GM19395 (cell line): ENCODE results near the gene JPH2.

Experiments
- ATAC-seq: cut with Tn5 transposase; IDR thresholded peaks from one replicate; pipeline ENCODE4 v1.9.1; 2021; ENCODE audit warnings: mild to moderate bottlenecking, moderate library complexity; ENCODE audit not compliant: unreplicated experiment

Gene JPH2

DNA sequence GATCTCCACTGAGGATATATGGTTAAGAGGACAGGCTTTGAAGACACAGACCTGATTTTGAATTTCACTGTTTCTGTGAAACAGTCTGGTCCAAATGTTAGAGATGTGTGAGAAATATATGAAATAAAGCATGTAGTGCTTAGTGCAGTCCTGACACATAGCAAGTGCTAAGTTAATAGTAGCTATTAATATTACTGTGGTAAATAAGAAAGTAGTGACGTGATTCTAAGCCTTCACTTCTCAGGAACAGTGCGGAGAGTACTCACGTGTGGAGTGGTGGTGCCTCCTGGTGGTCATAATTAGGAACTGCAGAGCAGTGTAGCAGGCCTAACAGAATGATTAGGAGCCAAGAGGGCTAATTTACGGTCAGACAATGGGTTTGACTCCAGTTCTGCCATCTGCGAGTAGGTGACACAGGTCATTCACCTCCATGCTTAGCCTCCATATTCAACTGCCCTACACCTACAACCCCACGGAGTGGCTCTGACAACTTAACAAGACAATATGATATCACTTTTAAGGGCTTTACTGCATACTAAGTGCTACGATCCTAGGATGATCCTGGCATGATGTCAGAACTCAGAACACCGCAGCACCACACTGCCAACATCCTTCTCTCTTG, 106.2 kb downstream of the JPH2 start:
- ATAC-seq = peak; percentile 81

- ATAC-seq = no peak
Observed at GRCh38 chr20:44080064-44080463, 106.9 kb downstream of the JPH2 start.

GRCh38 chr20:44079291-44079690, 107.7 kb downstream of the JPH2 start:
- ATAC-seq = no peak

DNA sequence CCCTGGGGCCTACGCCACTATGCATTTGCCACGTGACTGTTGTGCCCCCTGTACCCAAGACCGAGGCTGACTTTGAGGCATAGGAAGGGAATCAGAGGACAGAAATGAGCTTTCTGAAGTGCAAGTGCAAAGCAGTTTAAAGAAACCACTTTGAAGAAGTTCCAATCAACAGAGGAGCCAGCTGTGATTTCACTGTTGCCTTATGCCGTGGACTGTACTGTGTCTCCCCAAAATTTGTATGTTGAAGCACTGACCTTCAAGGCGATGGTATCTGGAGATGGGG, 111.1 kb downstream of the JPH2 start:
- no peak for ATAC-seq

DNA sequence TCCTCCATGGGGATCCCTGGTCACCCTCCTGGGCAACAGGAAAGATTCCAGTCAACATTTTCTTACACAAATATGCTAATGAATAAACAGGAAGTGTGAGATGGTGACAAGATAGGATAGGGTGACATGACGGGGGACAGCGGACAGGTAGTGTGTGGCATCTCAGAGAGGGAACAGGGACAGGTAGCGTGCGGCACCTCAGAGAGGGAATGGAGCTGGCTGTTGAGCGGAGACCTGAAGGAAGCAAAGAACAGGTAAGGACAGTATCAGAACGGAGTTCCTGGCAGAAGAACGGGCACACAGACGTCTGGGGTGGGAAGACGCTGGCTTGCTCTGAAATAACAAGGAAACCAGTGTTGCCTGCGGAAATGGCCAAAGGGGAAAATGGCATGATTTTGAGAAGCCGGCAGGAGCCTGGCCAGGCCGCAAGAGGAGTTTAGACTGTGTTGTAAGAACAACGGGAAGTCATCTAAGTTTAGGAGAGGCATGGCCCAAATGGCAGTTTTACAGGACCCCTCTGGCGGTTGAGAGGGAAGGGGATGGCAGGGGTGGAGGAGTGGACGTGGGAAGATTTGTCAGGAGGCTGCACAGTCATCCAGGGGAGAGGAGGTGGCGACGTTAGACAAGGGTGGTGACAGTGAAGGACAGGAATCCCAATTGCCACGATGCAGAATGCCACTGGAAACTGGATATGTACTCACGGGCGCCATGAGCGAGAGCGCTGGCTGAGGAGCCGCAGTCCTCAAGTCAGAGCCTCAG, 111.6 kb downstream of the JPH2 start:
- no peak for ATAC-seq

DNA sequence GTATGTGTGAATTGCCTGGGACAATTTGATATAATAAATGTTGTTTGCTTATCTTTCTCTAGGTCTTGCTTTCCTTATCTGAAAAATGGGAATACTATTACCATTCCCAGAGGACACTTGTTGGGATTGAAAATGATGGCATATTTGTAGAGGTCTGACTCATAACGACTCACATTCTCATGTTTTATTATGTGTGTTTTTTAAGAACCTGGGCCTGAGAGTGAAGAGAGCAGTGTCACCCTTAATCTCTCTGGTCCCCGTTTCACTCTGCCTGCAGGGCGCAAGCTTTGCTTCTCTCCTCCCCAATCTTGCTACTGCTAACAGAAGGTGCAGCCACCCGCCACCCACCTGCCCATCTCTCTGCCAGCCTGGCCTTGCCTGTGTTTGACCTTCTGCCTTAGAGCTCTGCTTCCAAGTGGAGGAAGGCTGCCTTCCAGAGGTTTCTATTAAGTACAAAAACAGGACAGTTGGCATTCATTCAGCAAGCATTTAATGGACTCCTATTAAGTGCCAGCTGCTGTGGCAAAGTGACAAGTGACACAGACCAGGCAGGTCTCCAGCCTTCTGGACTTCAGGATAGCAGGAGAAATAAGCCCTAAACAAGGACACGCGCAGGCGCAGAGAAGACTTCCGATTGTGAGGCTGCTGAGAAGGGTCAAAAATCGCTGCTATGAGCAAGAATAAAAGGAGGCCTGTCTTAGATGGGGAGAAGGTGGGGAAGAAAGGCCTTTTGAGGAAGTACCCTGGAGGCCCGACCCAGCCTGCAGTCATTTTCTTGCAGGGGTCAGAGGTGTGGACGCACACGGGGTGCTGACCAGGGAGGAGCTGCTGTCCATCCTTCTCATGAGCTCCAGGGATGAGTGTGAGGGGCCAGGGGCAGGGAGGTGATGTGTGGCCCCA, 112.5 kb downstream of the JPH2 start:
- ATAC-seq = no peak

GRCh38 chr20:44073675-44074071, 113.3 kb downstream of the JPH2 start:
- no peak for ATAC-seq

DNA sequence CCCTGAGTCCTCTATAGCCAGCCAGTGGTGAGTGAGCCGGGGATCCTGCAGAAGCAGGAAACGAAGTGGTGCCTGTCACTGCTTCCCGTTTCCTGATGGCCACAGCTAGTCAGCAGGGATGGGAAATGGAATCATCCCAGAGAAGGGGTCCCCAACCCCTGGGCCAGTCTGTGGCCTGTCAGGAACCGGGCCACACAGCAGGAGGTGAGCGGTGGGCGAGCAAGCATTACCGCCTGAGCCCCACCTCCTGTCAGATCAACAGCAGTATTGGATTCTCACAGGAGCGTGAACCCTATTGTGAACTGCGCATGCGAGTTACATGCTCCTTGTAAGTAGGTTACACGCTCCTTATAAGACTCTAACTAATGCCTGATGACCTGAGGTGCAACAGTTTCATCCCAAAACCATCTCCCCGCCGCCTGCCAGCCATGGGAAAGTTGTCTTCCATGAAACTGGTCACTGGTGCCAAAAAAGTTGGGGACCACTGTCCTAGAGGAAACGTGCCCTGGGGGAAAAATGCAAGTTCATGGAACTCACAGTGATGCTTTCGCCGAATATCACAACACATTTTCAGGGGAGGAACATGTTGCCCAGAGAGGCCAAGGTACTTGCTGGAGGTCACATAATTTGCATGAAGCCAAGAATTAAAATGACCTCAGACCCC, 113.8 kb downstream of the JPH2 start:
- ATAC-seq = no peak

DNA sequence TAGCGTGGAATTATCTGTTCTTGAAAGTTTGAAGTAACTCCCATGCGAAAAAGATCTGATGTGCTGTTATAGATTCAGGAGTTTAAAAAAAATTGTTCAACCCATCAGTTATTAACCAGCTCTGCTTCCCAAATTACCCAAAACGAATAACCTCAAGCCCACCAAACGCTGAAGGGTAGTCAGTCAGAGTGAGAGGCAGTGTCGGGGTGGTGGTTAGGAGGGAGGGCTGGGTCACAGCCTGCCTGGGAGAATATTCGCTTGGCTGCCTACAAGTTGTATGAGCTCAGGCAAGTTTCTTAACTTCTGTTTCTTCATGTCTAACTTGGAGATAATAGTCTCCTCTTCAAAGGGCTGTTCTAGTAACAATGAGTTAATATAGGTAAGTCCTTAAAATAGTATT, 114.6 kb downstream of the JPH2 start:
- ATAC-seq = no peak

GRCh38 chr20:44071526-44072111, 115.4 kb downstream of the JPH2 start:
- ATAC-seq = no peak

- ATAC-seq = no peak
Observed at GRCh38 chr20:44071057-44071456, 115.9 kb downstream of the JPH2 start.

DNA sequence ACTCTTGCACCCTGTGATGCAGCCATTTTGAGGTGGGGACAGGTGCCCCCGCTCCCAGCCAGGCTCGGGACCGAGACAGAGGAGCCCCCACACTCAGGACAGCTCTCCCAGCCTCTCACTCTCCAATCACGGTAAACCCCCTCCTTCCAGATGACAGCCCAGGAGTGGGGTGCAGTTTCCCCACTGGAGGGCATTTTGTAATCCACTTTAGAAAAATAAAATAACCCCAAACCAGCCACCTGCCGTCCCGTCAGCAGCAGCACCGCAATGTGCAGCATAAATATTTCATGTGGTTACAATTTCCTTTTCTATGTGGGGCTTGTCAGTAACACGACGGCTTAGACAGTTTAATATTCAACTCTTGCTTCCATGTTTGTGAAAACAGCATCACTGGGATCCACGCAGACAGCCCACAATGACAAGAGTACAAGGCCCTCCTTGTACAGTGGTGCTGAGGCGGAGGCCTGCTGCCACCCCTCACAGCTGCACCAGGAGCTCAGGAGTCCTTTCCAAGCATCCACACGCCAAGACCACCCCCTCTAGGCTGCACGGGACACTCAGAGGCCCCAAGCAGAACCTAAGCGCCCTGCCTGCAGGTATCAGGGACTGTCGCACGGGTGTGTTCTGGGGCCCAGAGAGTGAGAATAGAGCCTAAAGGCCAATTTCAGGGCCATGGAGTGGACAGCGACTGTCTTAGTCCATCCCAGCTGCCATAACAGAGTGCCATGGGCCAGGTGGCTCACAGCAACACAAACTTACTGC, 116.7 kb downstream of the JPH2 start:
- no peak for ATAC-seq

- peak; percentile 77 for ATAC-seq
Observed at GRCh38 chr20:44069203-44070011, 117.6 kb downstream of the JPH2 start.

DNA sequence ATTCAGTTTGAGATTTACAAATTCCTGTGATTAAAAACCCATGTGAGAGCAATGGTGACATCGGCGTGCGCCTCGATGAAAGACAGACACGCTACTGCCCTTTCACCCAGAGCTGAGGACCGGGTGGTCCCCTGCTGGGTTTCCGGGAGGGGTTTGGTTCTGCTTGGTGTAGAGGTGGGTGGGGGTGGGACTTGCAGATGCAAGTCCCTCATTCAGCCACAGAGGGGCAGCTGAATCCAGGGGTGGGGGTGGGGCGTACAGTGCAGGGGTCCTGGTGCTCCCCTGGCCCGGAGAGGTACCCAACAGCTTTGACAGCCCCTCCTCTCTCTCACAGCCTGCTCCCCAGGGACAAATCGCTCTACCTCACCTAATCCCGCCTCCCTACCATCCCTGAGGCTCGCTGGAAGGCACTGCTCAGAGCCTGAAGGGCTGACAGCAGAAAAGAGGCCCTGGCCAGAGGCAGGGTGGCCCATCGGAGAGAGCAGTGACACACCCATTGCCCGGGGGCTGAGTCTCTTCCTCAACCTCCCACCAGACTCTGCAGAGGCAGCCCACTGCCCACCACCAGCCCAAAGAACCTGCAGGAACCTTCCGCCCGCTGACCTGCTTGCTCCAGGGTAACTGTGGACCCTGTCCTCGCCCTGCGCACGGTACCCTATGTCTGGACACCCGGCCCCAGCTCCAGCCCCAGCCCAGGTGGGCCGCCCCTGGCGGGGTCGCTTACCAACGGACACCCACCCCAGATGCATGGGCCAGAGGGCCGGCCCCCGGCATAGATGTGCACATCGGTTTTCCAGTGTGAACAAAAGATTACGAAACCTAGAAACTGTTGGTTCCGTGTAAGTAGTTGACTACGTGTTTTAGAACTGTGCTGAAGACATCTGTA, 118.4 kb downstream of the JPH2 start:
- peak; percentile 26 for ATAC-seq

DNA sequence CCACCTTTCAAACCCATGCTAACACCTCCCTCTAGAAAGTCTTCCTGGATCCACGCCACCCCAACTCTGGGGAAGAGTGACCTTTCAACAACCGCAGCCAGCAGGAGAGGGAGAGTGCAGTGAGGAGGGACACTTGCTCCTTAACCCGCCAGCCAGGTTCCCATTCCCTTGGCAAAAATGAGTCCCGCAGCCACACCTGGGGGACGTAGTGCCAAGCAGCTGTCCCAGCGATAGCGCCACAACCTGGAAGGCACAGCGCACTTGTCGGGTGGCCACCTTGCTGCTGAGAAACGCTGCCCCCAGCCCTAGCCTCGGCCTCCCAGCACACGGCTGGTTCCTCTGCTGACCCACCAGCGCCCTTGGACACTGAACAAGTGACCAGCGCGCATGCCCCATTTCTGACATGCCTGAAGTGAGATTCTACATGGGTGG, 119.3 kb downstream of the JPH2 start:
- no peak for ATAC-seq

- no peak for ATAC-seq
Observed at GRCh38 chr20:44066645-44067606, 120.1 kb downstream of the JPH2 start.
